SK-N-SH treated with all-trans-retinoic acid at 6 μM for 48 hours (cell line): ENCODE measurements around the gene KIF13A.

Source experiments
- ATAC-seq: fragments of 200-7000 bp; cut with Tn5 transposase; 3 replicates; pipeline ENCODE4 v1.9.1; 2020; ENCODE audit warnings: mild to moderate bottlenecking, moderate library complexity
- ARNTL ChIP-seq: fragments of 450-650 bp; formaldehyde crosslinking; IDR thresholded peaks from 2 replicates; pipeline ENCODE4 v1.5.0; 2020; ENCODE audit warnings: low read depth, mild to moderate bottlenecking, moderate library complexity, borderline replicate concordance
- CSDC2 ChIP-seq: fragments of 250-450 bp; sonication (Bioruptor Pico); IDR thresholded peaks from 2 replicates; pipeline ENCODE4 v1.5.0; 2020; ENCODE audit warnings: mild to moderate bottlenecking, moderate library complexity
- ESRRG ChIP-seq: fragments of 250-450 bp; sonication (Bioruptor Pico); IDR thresholded peaks from 2 replicates; pipeline ENCODE4 v1.6.1; 2021; ENCODE audit warnings: mild to moderate bottlenecking
- GLIS3 ChIP-seq: fragments of 250-450 bp; sonication (Bioruptor Pico); IDR thresholded peaks from 2 replicates; pipeline ENCODE4 v1.5.0; 2020; ENCODE audit warnings: mild to moderate bottlenecking, moderate library complexity
- ISL1 ChIP-seq: fragments of 250-450 bp; sonication (Bioruptor Pico); IDR thresholded peaks from 2 replicates; pipeline ENCODE4 v2.1.2; 2022; ENCODE audit warnings: mild to moderate bottlenecking, moderate library complexity
- OSR1 ChIP-seq: fragments of 250-450 bp; sonication (Bioruptor Pico); IDR thresholded peaks from 2 replicates; pipeline ENCODE4 v1.8.0; 2022; ENCODE audit warnings: moderate library complexity, mild to moderate bottlenecking, inconsistent platforms
- SNAI2 ChIP-seq: fragments of 250-450 bp; sonication (Bioruptor Pico); IDR thresholded peaks from 2 replicates; pipeline ENCODE4 v1.5.0; 2020; ENCODE audit warnings: mild to moderate bottlenecking, moderate library complexity
- TCF4 ChIP-seq: fragments of 250-450 bp; sonication (Bioruptor Pico); IDR thresholded peaks from 2 replicates; pipeline ENCODE4 v1.8.0; 2021; ENCODE audit warnings: mild to moderate bottlenecking, moderate library complexity, borderline replicate concordance
- TOX ChIP-seq: fragments of 250-450 bp; sonication (Bioruptor Pico); IDR thresholded peaks from 2 replicates; pipeline ENCODE4 v1.8.0; 2021; ENCODE audit warnings: mild to moderate bottlenecking, moderate library complexity, borderline replicate concordance
- ZFP3 ChIP-seq: fragments of 250-450 bp; sonication (Bioruptor Pico); IDR thresholded peaks from 2 replicates; pipeline ENCODE4 v1.5.0; 2020; ENCODE audit warnings: mild to moderate bottlenecking, moderate library complexity
- ZFP30 ChIP-seq: fragments of 450-650 bp; formaldehyde crosslinking; IDR thresholded peaks from 2 replicates; pipeline ENCODE4 v1.5.0; 2022; ENCODE audit warnings: mild to moderate bottlenecking, moderate library complexity
- ZNF565 ChIP-seq: fragments of 450-650 bp; formaldehyde crosslinking; conservative IDR thresholded peaks from 2 replicates; pipeline ENCODE4 v1.5.0; 2020; ENCODE audit warnings: low read depth, mild to moderate bottlenecking, moderate library complexity
- ZNF70 ChIP-seq: fragments of 450-650 bp; formaldehyde crosslinking; IDR thresholded peaks from 2 replicates; pipeline ENCODE4 v1.5.0; 2020; ENCODE audit warnings: mild to moderate bottlenecking, moderate library complexity
- ZNF8 ChIP-seq: fragments of 450-650 bp; formaldehyde crosslinking; IDR thresholded peaks from 2 replicates; pipeline ENCODE4 v1.5.0; 2020; ENCODE audit warnings: mild to moderate bottlenecking, moderate library complexity
- TF ChIP-seq, protein P1 (sequence below): fragments of 250-450 bp; sonication (Bioruptor Pico); IDR thresholded peaks from 2 replicates; pipeline ENCODE4 v1.5.1; 2020; ENCODE audit warnings: low read depth, mild to moderate bottlenecking, moderate library complexity
- TF ChIP-seq, protein P2 (sequence below): fragments of 250-450 bp; sonication (Bioruptor Pico); IDR thresholded peaks from 2 replicates; pipeline ENCODE4 v1.8.0; 2021; ENCODE audit warnings: low read depth, mild to moderate bottlenecking, moderate library complexity, borderline replicate concordance
- TF ChIP-seq, protein P3 (sequence below): fragments of 250-450 bp; sonication (Bioruptor Pico); IDR thresholded peaks from 2 replicates; pipeline ENCODE4 v1.8.0; 2020; ENCODE audit warnings: mild to moderate bottlenecking, moderate library complexity, borderline replicate concordance
- TF ChIP-seq, protein P4 (sequence below): fragments of 250-450 bp; sonication (Bioruptor Pico); IDR thresholded peaks from 2 replicates; pipeline ENCODE4 v1.5.0; 2020; ENCODE audit warnings: mild to moderate bottlenecking, moderate library complexity
- TF ChIP-seq, protein P5 (sequence below): fragments of 250-450 bp; sonication (Bioruptor Pico); IDR thresholded peaks from 2 replicates; pipeline ENCODE4 v1.5.1; 2021; ENCODE audit warnings: mild to moderate bottlenecking, moderate library complexity

The KIF13A gene

DNA sequence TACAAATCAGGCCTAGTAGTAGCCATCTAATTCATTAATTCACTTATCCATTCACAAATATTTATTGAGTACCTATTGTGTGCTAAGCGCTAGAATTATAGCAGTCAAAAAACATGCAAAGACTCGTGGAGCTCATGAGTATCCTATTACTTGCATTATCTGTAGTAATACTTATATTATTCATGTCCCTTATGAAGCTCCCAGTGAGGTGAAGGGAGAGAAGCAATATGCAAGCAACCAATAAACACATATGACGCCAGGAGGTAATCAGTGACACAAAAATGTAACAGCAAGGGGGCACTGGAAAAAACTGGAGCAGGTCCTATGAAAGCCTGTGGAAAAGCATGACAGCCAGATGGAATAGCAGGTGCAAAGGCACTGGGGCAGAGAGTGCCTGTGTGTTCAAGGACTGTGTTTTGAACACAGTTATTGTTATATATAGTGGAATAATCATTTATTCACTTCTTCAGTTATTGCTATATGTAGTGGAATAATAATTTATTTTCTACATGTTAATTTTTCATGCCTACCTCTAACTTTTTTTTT lies 109.5 kb downstream of the KIF13A start (continued):
- TF ChIP-seq, protein P1, sequence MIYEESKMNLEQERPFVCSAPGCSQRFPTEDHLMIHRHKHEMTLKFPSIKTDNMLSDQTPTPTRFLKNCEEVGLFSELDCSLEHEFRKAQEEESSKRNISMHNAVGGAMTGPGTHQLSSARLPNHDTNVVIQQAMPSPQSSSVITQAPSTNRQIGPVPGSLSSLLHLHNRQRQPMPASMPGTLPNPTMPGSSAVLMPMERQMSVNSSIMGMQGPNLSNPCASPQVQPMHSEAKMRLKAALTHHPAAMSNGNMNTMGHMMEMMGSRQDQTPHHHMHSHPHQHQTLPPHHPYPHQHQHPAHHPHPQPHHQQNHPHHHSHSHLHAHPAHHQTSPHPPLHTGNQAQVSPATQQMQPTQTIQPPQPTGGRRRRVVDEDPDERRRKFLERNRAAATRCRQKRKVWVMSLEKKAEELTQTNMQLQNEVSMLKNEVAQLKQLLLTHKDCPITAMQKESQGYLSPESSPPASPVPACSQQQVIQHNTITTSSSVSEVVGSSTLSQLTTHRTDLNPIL, result no peak
- TF ChIP-seq, protein P2, sequence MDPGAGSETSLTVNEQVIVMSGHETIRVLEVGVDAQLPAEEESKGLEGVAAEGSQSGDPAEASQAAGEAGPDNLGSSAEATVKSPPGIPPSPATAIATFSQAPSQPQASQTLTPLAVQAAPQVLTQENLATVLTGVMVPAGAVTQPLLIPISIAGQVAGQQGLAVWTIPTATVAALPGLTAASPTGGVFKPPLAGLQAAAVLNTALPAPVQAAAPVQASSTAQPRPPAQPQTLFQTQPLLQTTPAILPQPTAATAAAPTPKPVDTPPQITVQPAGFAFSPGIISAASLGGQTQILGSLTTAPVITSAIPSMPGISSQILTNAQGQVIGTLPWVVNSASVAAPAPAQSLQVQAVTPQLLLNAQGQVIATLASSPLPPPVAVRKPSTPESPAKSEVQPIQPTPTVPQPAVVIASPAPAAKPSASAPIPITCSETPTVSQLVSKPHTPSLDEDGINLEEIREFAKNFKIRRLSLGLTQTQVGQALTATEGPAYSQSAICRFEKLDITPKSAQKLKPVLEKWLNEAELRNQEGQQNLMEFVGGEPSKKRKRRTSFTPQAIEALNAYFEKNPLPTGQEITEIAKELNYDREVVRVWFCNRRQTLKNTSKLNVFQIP, result no peak

DNA sequence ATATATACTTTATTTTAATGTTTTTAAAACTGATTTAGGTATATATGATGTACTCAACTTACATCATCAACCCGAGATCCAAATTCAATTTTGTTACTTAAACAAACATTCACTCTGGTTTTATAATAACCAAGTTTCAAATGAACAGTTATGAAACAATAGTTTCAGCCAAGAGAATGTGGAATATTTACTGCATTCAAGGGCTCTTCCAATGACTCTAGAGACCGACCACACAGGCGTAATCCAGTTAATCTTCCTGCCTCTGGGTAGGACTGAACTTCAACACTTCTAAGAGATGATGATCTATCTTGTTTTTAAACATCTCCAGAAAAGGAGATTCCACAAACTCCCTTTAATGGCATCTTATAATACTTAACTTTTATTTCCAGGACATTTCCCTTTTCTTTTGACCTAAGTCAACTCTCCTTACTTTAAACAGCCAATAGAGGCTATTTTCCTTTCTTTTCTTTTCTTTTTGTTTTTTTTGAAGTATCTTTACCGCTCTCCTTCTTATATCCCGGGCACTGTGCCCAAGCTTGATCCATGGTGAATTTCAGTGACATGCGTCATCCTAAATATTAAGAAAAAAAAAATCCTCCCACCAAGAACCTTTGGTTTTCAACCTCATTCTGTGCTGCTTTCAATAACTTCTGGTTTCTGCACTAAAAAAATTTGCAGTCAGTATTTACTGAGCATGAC lies 110.1 kb downstream of the KIF13A start:
- TF ChIP-seq ZNF70 (CRISPR knock-in tag) (no peak), CSDC2 (CRISPR knock-in tag) (no peak), ISL1 (CRISPR knock-in tag) (peak; percentile 49; the same call in 1 of the 2 replicates), ZNF565 (no peak), ARNTL (CRISPR knock-in tag) (no peak), ZFP30 (CRISPR knock-in tag) (no peak)
- TF ChIP-seq, protein P2, result no peak
- ATAC-seq, result peak; percentile 77

DNA sequence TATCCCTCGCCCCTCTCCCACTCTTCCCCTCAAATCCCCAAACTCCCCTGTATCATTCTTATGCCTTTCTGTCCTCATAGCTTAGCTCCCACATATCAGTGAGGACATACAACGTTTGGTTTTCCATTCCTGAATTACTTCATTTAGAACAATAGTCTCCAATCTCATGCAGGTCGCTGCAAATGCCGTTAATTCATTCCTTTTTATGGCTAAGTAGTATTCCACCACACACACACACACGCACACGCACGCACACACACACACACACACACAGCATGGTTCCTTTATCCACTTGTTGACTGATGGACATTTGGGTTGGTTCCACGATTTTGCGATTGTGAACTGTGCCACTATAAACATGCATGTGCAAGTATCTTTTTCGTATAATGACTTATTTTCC lies 112.7 kb downstream of the KIF13A start:
- TF ChIP-seq TCF4 (CRISPR knock-in tag) (no peak), ESRRG (CRISPR knock-in tag) (no peak), SNAI2 (CRISPR knock-in tag) (no peak), GLIS3 (CRISPR knock-in tag) (no peak), ARNTL (CRISPR knock-in tag) (no peak), OSR1 (CRISPR knock-in tag) (no peak), ZNF565 (no peak), ISL1 (CRISPR knock-in tag) (no peak), ZFP3 (CRISPR knock-in tag) (no peak), CSDC2 (CRISPR knock-in tag) (no peak)
- TF ChIP-seq, protein P3, sequence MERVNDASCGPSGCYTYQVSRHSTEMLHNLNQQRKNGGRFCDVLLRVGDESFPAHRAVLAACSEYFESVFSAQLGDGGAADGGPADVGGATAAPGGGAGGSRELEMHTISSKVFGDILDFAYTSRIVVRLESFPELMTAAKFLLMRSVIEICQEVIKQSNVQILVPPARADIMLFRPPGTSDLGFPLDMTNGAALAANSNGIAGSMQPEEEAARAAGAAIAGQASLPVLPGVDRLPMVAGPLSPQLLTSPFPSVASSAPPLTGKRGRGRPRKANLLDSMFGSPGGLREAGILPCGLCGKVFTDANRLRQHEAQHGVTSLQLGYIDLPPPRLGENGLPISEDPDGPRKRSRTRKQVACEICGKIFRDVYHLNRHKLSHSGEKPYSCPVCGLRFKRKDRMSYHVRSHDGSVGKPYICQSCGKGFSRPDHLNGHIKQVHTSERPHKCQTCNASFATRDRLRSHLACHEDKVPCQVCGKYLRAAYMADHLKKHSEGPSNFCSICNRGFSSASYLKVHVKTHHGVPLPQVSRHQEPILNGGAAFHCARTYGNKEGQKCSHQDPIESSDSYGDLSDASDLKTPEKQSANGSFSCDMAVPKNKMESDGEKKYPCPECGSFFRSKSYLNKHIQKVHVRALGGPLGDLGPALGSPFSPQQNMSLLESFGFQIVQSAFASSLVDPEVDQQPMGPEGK, result no peak
- TF ChIP-seq, protein P1, result no peak
- ATAC-seq, result no peak

DNA sequence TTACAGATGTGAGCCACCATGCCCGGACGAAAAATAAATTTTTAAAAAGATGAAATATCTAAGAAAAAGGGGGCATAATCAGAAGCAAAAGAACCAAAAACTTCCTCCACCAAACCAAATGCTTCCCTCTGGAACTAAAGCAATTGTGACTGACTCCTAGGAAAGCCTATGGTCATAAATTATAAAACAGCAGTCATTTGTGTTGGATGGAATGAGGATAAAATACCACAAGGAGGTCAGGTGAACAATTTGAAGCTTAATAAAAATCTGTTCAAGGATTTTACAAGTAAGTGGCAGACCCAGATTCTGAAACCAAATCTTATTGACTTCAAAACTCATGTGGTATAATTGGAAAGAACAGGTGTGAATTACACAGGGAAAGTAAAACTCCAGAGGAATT lies 114.5 kb downstream of the KIF13A start:
- ATAC-seq, result no peak
- TF ChIP-seq ZNF565 (no peak), ARNTL (CRISPR knock-in tag) (no peak), OSR1 (CRISPR knock-in tag) (no peak), ISL1 (CRISPR knock-in tag) (no peak), ZNF8 (CRISPR knock-in tag) (no peak), SNAI2 (CRISPR knock-in tag) (no peak), TOX (no peak), CSDC2 (CRISPR knock-in tag) (no peak), ZFP30 (CRISPR knock-in tag) (no peak), TCF4 (CRISPR knock-in tag) (no peak), ZFP3 (CRISPR knock-in tag) (no peak)
- TF ChIP-seq, protein P4, sequence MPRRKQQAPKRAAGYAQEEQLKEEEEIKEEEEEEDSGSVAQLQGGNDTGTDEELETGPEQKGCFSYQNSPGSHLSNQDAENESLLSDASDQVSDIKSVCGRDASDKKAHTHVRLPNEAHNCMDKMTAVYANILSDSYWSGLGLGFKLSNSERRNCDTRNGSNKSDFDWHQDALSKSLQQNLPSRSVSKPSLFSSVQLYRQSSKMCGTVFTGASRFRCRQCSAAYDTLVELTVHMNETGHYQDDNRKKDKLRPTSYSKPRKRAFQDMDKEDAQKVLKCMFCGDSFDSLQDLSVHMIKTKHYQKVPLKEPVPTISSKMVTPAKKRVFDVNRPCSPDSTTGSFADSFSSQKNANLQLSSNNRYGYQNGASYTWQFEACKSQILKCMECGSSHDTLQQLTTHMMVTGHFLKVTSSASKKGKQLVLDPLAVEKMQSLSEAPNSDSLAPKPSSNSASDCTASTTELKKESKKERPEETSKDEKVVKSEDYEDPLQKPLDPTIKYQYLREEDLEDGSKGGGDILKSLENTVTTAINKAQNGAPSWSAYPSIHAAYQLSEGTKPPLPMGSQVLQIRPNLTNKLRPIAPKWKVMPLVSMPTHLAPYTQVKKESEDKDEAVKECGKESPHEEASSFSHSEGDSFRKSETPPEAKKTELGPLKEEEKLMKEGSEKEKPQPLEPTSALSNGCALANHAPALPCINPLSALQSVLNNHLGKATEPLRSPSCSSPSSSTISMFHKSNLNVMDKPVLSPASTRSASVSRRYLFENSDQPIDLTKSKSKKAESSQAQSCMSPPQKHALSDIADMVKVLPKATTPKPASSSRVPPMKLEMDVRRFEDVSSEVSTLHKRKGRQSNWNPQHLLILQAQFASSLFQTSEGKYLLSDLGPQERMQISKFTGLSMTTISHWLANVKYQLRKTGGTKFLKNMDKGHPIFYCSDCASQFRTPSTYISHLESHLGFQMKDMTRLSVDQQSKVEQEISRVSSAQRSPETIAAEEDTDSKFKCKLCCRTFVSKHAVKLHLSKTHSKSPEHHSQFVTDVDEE (CRISPR knock-in tag), result no peak
- TF ChIP-seq, protein P5, sequence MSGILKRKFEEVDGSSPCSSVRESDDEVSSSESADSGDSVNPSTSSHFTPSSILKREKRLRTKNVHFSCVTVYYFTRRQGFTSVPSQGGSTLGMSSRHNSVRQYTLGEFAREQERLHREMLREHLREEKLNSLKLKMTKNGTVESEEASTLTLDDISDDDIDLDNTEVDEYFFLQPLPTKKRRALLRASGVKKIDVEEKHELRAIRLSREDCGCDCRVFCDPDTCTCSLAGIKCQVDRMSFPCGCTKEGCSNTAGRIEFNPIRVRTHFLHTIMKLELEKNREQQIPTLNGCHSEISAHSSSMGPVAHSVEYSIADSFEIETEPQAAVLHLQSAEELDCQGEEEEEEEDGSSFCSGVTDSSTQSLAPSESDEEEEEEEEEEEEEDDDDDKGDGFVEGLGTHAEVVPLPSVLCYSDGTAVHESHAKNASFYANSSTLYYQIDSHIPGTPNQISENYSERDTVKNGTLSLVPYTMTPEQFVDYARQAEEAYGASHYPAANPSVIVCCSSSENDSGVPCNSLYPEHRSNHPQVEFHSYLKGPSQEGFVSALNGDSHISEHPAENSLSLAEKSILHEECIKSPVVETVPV, result no peak
- TF ChIP-seq, protein P2, result no peak
- TF ChIP-seq, all 23 proteins: peak for 0
